Activated naive CD4-positive, alpha-beta T cell treated with anti-CD3 and anti-CD28 coated beads, Interleukin-2, amount 50 U/mL, for 24 hours (primary cell): ENCODE measurements around the gene NOTCH3.

Experiments
- H3K27ac Mint-ChIP-seq: one replicate; pipeline ENCODE4 v1.8.0; 2021; ENCODE audit warnings: mild to moderate bottlenecking, mixed read lengths
- H3K27me3 Mint-ChIP-seq: one replicate; pipeline ENCODE4 v1.8.0; 2021; ENCODE audit warnings: mixed read lengths
- H3K36me3 Mint-ChIP-seq: one replicate; pipeline ENCODE4 v1.8.0; 2021; ENCODE audit warnings: mixed read lengths
- H3K4me1 Mint-ChIP-seq: one replicate; pipeline ENCODE4 v1.8.0; 2021; ENCODE audit warnings: mixed read lengths
- H3K4me3 Mint-ChIP-seq: one replicate; pipeline ENCODE4 v1.8.0; 2021; ENCODE audit warnings: mild to moderate bottlenecking, mixed read lengths
- H3K9me3 Mint-ChIP-seq: one replicate; pipeline ENCODE4 v1.8.0; 2021; ENCODE audit warnings: mixed read lengths

Gene NOTCH3

DNA sequence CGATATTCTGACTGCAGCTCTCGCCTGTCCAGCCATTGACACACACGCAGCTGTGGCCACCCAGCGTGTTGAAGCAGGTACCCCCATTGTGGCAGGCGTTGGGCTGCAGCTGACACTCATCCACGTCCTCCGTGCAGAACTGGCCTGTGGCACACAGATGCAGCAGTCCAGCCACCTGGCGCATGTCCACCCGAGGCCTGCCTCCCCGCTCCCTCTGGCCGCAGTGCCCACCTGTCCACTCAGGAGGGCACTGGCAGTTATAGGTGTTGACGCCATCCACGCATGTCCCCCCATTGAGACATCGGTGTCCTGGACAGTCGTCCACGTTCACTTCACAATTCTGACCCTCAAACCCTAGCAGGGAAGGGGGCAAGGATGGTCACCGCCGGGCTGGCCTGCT, 9.3 kb downstream of the NOTCH3 start:
- Mint-ChIP-seq H3K4me1 (peaks cover 11% of the 10 kb centered on the region), H3K36me3 (no peaks in the 10 kb centered on the region), H3K27me3 (peaks cover 19% of the 10 kb centered on the region), H3K4me3 (no peak overlapping the region), H3K9me3 (no peaks in the 10 kb centered on the region), H3K27ac (no peak overlapping the region)

DNA sequence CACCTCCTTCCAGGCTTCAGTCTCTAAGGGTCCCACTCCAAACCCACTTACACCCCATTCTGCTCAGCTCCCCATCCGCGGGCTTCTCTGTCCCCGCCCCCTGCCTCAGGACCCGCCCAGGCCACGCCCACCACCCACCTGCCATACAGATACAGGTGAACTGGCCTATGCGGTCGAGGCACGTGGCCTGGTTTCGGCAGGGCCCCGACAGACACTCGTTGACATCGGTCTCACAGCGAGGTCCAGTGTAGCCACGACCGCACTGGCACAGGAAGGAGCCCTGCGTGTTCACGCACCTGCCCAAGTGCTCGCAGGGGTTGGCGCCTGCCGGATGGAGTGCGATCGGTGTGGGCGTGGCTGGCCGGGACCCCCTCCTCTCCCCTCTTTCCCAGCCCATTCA, 11.9 kb downstream of the NOTCH3 start:
- Mint-ChIP-seq H3K4me1 (no peaks in the 10 kb centered on the region), H3K27ac (no peak overlapping the region), H3K4me3 (no peak overlapping the region), H3K27me3 (peaks cover 6% of the 10 kb centered on the region), H3K36me3 (no peaks in the 10 kb centered on the region), H3K9me3 (no peaks in the 10 kb centered on the region)

DNA sequence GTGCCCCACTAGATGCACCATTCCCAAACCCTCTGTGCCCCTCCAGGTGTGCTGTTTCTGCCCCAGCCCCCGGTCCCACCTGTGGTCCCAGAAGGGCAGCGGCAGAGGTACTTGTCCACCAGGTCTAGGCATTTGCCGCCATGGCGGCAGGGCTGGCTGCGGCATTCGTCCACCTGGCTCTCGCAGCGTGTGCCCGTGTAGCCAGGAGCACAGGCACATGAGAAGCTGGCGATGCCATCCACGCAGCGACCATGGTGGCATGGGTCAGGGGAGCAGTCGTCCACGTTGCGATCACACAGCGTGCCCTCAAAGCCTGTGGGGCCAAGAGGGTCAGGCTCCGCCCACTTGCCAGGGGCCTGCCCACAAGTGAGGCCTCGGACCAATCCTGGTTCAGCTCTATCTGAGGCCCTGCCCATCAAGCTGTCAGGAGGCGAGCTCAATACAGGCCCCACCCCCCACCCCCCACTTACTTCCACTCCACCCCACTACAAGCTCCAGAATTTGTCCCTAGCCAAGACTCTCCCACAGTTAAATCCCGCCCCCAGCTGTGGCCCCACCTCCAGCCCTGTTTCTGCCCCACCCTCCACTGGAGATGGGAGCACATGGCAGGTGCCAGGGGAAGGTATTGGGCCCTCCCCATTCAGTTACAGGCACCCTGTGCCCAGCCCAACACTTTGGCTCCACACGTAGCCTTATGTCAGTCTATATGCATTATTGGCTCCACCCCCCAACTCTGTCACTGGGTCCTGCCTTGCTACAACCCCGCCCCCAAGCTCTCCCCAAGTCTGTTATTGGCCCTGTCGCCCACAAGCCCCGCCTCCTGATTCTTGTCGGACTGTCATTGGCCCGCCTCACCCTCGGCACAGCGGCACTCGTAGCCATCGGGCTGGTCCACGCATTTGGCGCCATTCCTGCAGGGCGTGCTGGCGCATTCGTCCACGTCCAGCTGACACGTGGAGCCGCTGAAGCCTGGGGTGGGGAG, 13.5 kb downstream of the NOTCH3 start:
- Mint-ChIP-seq H3K9me3 (no peaks in the 10 kb centered on the region), H3K27me3 (no peaks in the 10 kb centered on the region), H3K4me1 (no peaks in the 10 kb centered on the region), H3K27ac (no peak overlapping the region), H3K4me3 (no peak overlapping the region), H3K36me3 (no peaks in the 10 kb centered on the region)

- no peaks in the 10 kb centered on the region for H3K9me3 Mint-ChIP-seq
- no peaks in the 10 kb centered on the region for H3K4me1 Mint-ChIP-seq
- H3K27ac Mint-ChIP-seq = no peak overlapping the region
- H3K4me3 Mint-ChIP-seq = no peak overlapping the region
- H3K36me3 Mint-ChIP-seq = no peaks in the 10 kb centered on the region
- H3K27me3 Mint-ChIP-seq = no peaks in the 10 kb centered on the region
Observed at GRCh38 chr19:15185188-15185587, 15.6 kb downstream of the NOTCH3 start.

- Mint-ChIP-seq H3K9me3 (no peaks in the 10 kb centered on the region), H3K36me3 (no peaks in the 10 kb centered on the region), H3K4me3 (no peak overlapping the region), H3K27me3 (no peaks in the 10 kb centered on the region), H3K4me1 (no peaks in the 10 kb centered on the region), H3K27ac (no peak overlapping the region)
Observed at GRCh38 chr19:15184776-15185175, 16.0 kb downstream of the NOTCH3 start.

- no peak overlapping the region for H3K4me3 Mint-ChIP-seq
- peaks cover 6% of the 10 kb centered on the region for H3K4me1 Mint-ChIP-seq
- no peak overlapping the region for H3K27ac Mint-ChIP-seq
- peaks cover 6% of the 10 kb centered on the region for H3K27me3 Mint-ChIP-seq
- no peaks in the 10 kb centered on the region for H3K9me3 Mint-ChIP-seq
- H3K36me3 Mint-ChIP-seq = no peaks in the 10 kb centered on the region
Observed at GRCh38 chr19:15181394-15181793, 19.4 kb downstream of the NOTCH3 start.

GRCh38 chr19:15180451-15181390, 20.1 kb downstream of the NOTCH3 start:
- Mint-ChIP-seq H3K27ac (peak overlapping the region; percentile 8), H3K27me3 (peaks cover 6% of the 10 kb centered on the region), H3K36me3 (no peaks in the 10 kb centered on the region), H3K4me1 (peaks cover 6% of the 10 kb centered on the region), H3K4me3 (no peak overlapping the region), H3K9me3 (no peaks in the 10 kb centered on the region)

DNA sequence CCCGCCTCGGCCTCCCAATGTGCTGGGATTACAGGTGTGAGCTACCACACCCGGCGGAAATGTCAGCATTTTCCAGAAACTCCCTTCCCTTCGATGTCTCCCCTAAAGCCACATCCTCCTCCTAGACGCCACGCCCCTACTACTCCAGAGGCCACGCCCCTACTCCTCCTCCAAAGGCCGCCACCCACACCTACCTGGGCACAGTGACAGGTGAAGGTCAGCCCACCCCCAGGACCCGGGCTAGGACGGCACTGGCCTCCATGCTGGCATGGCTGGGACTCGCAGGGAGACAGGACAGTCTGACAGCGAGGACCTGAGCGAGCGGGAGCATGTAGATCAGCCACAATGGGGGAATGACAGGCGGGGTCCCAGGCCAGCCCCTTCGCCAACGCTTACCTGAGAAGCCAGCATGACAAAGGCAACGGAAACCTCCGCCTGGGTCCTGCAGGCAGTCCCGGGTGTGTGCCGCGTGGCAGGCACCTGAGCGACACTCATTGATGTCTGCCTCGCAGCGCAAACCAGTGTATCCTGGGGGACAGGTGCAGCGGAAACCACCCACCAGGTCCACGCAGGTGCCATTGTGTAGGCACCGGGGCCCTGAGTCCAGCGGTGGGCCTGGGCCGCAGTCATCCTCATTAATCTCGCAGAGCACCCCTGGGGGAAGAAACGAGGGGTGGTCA, 22.0 kb downstream of the NOTCH3 start:
- no peak overlapping the region for H3K4me3 Mint-ChIP-seq
- peaks cover 6% of the 10 kb centered on the region for H3K4me1 Mint-ChIP-seq
- peaks cover 10% of the 10 kb centered on the region for H3K27me3 Mint-ChIP-seq
- H3K27ac Mint-ChIP-seq = no peak overlapping the region
- no peaks in the 10 kb centered on the region for H3K9me3 Mint-ChIP-seq
- no peaks in the 10 kb centered on the region for H3K36me3 Mint-ChIP-seq

DNA sequence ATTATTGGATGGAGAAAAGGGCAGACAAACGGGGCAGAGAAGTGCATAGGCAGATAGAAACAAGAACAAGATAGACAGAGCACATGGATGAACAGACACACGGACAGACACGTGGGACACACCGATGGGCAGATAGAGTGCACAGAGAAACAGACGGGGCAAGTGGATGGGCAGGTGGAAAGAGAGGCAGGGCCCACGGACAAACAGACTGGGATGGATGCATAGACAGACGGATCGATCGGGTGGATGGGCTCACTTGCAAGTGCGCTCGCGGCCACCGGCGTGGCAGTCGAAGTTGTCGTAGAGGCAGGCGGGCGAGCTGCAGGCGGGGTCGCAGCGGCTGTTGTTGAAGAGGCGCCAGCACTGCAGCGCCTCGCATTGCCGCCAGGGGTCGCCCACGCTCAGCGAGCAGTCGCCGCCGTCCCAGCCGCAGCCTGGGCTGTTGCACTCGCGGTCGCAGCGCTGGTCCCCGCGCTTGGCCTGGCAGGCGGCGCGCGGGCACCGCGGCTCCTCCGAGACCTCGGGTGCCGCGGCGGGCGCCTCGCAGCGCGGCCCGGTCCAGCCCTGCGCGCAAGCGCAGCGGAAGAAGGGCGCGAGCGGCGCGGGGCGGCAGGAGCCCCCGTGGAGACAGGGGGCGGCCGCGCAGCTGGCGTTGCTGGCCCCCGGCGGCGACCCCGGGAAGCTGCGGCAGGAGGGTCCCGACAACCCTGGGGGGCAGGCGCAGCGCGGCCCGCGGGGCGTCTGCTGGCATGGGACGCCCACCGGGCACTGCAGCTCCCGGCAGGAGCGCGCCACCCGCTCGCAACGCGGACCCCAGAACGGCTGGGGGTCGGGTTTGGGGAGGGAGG, 23.3 kb downstream of the NOTCH3 start:
- H3K27me3 Mint-ChIP-seq = peaks cover 10% of the 10 kb centered on the region
- peak overlapping the region; percentile 6 for H3K27ac Mint-ChIP-seq
- no peaks in the 10 kb centered on the region for H3K9me3 Mint-ChIP-seq
- no peaks in the 10 kb centered on the region for H3K36me3 Mint-ChIP-seq
- peaks cover 6% of the 10 kb centered on the region for H3K4me1 Mint-ChIP-seq
- H3K4me3 Mint-ChIP-seq = peak overlapping the region; percentile 73

DNA sequence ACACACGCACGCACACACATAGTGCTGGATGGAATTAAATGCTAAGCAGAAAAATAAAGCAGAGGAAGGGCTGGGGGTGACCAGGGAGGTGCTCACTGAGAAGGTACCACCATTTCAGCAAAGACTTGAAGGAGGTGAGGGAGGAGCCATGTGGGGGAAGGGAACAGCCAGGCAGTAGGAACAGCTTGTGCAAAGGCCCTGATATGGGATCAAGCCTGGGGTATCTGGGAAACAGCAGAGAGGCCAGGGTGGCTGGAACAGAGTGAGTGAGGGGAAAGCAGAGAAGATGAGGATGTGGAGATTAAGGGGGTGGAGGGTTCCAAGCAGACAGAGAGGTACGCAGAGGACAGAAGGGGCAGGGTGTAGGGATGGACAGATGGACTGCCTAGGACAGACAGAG, 25.2 kb downstream of the NOTCH3 start:
- Mint-ChIP-seq H3K36me3 (no peaks in the 10 kb centered on the region), H3K9me3 (no peaks in the 10 kb centered on the region), H3K4me1 (peaks cover 6% of the 10 kb centered on the region), H3K27ac (no peak overlapping the region), H3K4me3 (no peak overlapping the region), H3K27me3 (peaks cover 10% of the 10 kb centered on the region)

DNA sequence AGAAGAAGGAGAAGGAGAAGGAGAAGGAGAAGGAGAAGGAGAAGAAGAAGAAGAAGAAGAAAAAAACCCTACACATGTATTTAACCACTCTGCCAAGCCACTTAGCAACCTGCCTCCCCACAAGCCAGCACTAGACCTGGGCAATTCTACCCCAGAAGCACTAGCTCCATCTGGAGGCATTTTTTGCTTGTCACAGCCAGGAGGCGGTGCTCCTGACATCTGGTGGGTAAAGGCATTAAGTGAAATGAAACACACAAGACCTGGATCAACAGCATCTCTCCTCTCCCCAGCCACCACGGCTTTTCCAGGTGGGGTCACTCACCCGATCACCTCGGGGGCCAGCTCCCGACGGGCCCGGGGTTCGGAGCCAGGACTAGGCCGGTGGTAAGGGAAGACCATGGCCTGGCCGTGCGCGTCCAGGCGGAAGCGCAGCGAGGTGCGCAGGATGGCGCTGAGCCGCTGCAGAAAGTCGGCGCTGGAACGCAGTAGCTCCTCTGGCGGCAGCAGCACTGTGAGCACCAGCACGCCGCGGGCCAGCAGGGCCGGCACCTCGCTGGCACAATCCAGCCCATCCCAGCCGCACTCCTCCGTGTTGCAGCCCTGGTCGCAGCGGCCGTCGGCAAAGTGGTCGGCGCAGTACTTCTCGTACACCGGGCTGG, 26.9 kb downstream of the NOTCH3 start:
- Mint-ChIP-seq H3K36me3 (no peaks in the 10 kb centered on the region), H3K27ac (no peak overlapping the region), H3K27me3 (peaks cover 10% of the 10 kb centered on the region), H3K4me1 (peaks cover 6% of the 10 kb centered on the region), H3K4me3 (no peak overlapping the region), H3K9me3 (no peaks in the 10 kb centered on the region)

- Mint-ChIP-seq H3K9me3 (no peaks in the 10 kb centered on the region), H3K4me1 (no peaks in the 10 kb centered on the region), H3K4me3 (no peak overlapping the region), H3K27me3 (no peaks in the 10 kb centered on the region), H3K27ac (no peak overlapping the region), H3K36me3 (no peaks in the 10 kb centered on the region)
Observed at GRCh38 chr19:15170345-15170744, 30.4 kb downstream of the NOTCH3 start.

DNA sequence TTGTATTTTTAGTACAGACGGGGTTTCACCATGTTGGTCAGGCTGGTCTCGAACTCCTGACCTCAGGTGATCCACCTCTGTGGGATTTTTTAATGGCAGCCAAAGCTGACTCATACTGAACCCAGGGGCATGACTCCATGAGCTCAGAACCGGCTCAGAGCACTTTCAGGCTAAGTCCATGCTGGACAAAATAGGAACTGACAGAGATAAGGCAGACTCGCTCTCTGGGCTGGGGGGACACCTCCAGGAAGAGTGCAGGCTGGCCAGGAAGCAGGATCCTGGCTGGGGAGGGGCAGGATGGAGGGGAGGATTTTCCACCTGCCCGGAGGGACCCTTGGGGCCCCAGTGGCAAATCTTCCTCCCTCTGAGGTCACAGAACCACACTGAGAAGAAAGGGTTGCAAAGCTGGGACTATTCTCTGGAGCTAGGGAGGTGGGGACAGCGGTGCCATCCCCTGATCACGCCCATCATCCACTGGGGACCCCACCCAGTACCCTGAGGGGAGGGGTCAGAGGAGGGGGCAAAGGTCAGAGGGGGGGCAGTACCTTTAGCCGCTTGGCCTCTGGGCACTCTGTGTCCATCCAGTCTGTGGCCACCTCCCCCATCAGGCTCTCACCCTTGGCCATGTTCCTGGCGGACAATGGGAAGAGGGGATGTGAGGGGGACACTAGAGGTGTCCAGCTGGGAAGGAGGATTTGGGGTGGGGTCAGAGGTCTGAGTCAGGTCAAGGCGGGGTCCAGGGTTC, 31.1 kb downstream of the NOTCH3 start:
- Mint-ChIP-seq H3K36me3 (no peaks in the 10 kb centered on the region), H3K4me3 (no peak overlapping the region), H3K27me3 (no peaks in the 10 kb centered on the region), H3K27ac (peak overlapping the region; percentile 65), H3K4me1 (no peaks in the 10 kb centered on the region), H3K9me3 (no peaks in the 10 kb centered on the region)

GRCh38 chr19:15166700-15167099, 34.1 kb downstream of the NOTCH3 start:
- Mint-ChIP-seq H3K4me3 (no peak overlapping the region), H3K9me3 (no peaks in the 10 kb centered on the region), H3K4me1 (no peaks in the 10 kb centered on the region), H3K36me3 (no peaks in the 10 kb centered on the region), H3K27ac (no peak overlapping the region), H3K27me3 (no peaks in the 10 kb centered on the region)
